SK-N-MC (cell line): ENCODE measurements around the gene SDR42E2.
"Not testable (repeated sequence)": the region's sequence is repeated elsewhere in the genome, so short reads cannot be mapped to it uniquely, and the experiment has no call there.

Experiments used
- DNase-seq: peaks from one replicate; pipeline ENCODE4 v3.0.0-alpha.2; 2011; ENCODE audit warnings: low read depth, low spot score
- H3K27ac ChIP-seq: fragments of 200-600 bp; sonication (generic); 2 replicates; pipeline ENCODE4 v1.5.1; 2016; ENCODE audit warnings: mixed run types
- H3K36me3 ChIP-seq: fragments of 200-600 bp; sonication (generic); 2 replicates; pipeline ENCODE4 v1.6.1; 2017; ENCODE audit warnings: antibody characterized with exemption, low read length, mixed read lengths; ENCODE audit not compliant: insufficient read depth
- H3K4me3 ChIP-seq: fragments of 200-600 bp; sonication (generic); 2 replicates; pipeline ENCODE4 v1.5.1; 2016
- H3K9ac ChIP-seq: fragments of 200-600 bp; sonication (generic); 2 replicates; pipeline ENCODE4 v1.8.0; 2017; ENCODE audit warnings: mixed run types, mixed read lengths; ENCODE audit not compliant: insufficient read length
- H3K9me3 ChIP-seq: fragments of 200-600 bp; sonication (generic); 2 replicates; pipeline ENCODE4 v1.6.1; 2017; ENCODE audit warnings: low read depth, mild to moderate bottlenecking, antibody characterized with exemption, low read length, moderate library complexity, mixed read lengths
- EZH2 ChIP-seq: fragments of 200-600 bp; sonication (generic); IDR thresholded peaks from one replicate; pipeline ENCODE4 v1.6.1; 2017; ENCODE audit warnings: antibody characterized with exemption
- FOXP2 ChIP-seq: optimal IDR thresholded peaks from 2 replicates; pipeline ENCODE3; 2011; ENCODE audit warnings: mild to moderate bottlenecking, moderate library complexity; ENCODE audit not compliant: insufficient read depth; ENCODE audit errors: extremely low read length, control extremely low read depth
- POLR2AphosphoS5 ChIP-seq: IDR thresholded peaks from 2 replicates; pipeline ENCODE4 v1.6.1; 2012; ENCODE audit warnings: mild to moderate bottlenecking, low read depth, low read length, borderline replicate concordance

SDR42E2 gene

DNA sequence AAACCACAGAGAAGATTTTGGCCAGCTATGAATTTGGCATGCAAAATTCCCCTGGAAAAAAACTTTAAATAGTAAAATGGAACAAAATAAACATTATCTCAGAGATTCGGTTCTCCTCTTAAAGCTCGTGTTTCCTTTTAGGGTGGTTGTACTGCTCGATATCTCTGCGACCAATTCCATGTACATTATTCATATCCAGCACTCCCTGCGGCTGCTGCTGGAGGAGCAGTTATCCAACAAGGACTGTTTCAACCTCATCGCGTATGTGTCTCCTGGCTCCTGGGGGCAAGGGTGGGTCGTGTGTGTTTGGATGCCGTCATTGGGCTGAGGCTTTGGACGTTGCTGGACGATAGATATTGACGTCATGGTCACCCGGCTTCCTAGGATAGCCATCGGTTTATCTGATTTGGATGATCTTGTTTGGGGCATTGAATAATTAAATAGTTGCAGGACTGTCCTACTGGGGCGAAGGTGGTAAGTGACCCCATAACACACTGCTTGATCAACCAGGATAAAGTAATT lies 36.2 kb upstream of the SDR42E2 start:
- no peaks in the 10 kb centered on the region for H3K9me3 ChIP-seq
- no peaks in the 10 kb centered on the region for H3K36me3 ChIP-seq
- TF ChIP-seq EZH2: no peak
- no peak for TF ChIP-seq FOXP2
- no peak for TF ChIP-seq POLR2AphosphoS5
- DNase-seq: no peak
- no peak overlapping the region for H3K9ac ChIP-seq
- no peak overlapping the region for H3K4me3 ChIP-seq
- no peak overlapping the region for H3K27ac ChIP-seq

- not testable (repeated sequence) for H3K4me3 ChIP-seq, DNase-seq, H3K9me3 ChIP-seq, H3K27ac ChIP-seq, H3K36me3 ChIP-seq, H3K9ac ChIP-seq
Measured at GRCh38 chr16:22128537-22128936, 33.8 kb upstream of the SDR42E2 start.

GRCh38 chr16:22130528-22130927 lies 31.8 kb upstream of the SDR42E2 start:
- no peak overlapping the region for H3K4me3 ChIP-seq
- TF ChIP-seq EZH2: no peak
- no peak for TF ChIP-seq FOXP2
- no peak for TF ChIP-seq POLR2AphosphoS5
- no peaks in the 10 kb centered on the region for H3K36me3 ChIP-seq
- DNase-seq: no peak
- no peak overlapping the region for H3K9ac ChIP-seq
- H3K9me3 ChIP-seq: no peaks in the 10 kb centered on the region
- no peak overlapping the region for H3K27ac ChIP-seq

GRCh38 chr16:22132801-22133200 lies 29.5 kb upstream of the SDR42E2 start:
- H3K27ac ChIP-seq: no peak overlapping the region
- TF ChIP-seq FOXP2: no peak
- TF ChIP-seq EZH2: no peak
- TF ChIP-seq POLR2AphosphoS5: no peak
- no peak overlapping the region for H3K4me3 ChIP-seq
- H3K9ac ChIP-seq: no peak overlapping the region
- H3K36me3 ChIP-seq: no peaks in the 10 kb centered on the region
- no peak for DNase-seq
- no peaks in the 10 kb centered on the region for H3K9me3 ChIP-seq

GRCh38 chr16:22138482-22138881 lies 23.8 kb upstream of the SDR42E2 start:
- no peak overlapping the region for H3K4me3 ChIP-seq
- no peak overlapping the region for H3K27ac ChIP-seq
- no peak for TF ChIP-seq FOXP2
- TF ChIP-seq EZH2: no peak
- no peak for TF ChIP-seq POLR2AphosphoS5
- no peaks in the 10 kb centered on the region for H3K9me3 ChIP-seq
- H3K9ac ChIP-seq: no peak overlapping the region
- DNase-seq: no peak
- no peaks in the 10 kb centered on the region for H3K36me3 ChIP-seq

DNA sequence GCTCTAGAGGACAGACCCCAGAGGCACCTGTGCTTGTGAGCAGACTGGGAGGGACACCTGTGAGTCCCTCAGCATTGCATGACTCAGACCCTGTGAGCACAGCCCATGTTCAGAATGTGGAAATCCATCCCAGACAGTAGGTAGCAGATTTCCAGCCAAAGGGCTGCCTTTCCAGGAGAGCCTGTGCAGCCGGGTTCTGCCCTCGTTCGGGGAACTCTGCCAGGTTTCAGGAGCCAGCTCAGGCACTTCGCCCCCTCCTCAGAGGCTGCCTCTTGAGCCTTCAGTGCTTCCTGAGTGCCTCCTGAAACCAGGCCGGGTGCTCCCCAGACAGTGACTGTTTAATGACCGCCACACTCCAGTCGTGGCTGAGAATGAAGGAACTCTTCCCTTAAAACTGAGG lies 23.3 kb upstream of the SDR42E2 start:
- Histone ChIP-seq H3K9me3 (no peaks in the 10 kb centered on the region), H3K27ac (no peak overlapping the region), H3K36me3 (no peaks in the 10 kb centered on the region), H3K9ac (no peak overlapping the region), H3K4me3 (no peak overlapping the region)
- TF ChIP-seq EZH2: no peak
- TF ChIP-seq FOXP2: no peak
- TF ChIP-seq POLR2AphosphoS5: no peak
- no peak for DNase-seq

- Histone ChIP-seq H3K36me3 (no peaks in the 10 kb centered on the region), H3K9me3 (no peaks in the 10 kb centered on the region), H3K4me3 (no peak overlapping the region), H3K27ac (no peak overlapping the region), H3K9ac (no peak overlapping the region)
- TF ChIP-seq FOXP2 (no peak), POLR2AphosphoS5 (no peak), EZH2 (no peak)
- DNase-seq: no peak
Measured at GRCh38 chr16:22139732-22140131, 22.6 kb upstream of the SDR42E2 start.

- TF ChIP-seq FOXP2: no peak
- TF ChIP-seq POLR2AphosphoS5: no peak
- no peak for TF ChIP-seq EZH2
- Histone ChIP-seq H3K36me3 (no peaks in the 10 kb centered on the region), H3K4me3 (no peak overlapping the region), H3K27ac (no peak overlapping the region), H3K9me3 (no peaks in the 10 kb centered on the region), H3K9ac (no peak overlapping the region)
- DNase-seq: no peak
Measured at GRCh38 chr16:22141767-22142166, 20.5 kb upstream of the SDR42E2 start.

DNA sequence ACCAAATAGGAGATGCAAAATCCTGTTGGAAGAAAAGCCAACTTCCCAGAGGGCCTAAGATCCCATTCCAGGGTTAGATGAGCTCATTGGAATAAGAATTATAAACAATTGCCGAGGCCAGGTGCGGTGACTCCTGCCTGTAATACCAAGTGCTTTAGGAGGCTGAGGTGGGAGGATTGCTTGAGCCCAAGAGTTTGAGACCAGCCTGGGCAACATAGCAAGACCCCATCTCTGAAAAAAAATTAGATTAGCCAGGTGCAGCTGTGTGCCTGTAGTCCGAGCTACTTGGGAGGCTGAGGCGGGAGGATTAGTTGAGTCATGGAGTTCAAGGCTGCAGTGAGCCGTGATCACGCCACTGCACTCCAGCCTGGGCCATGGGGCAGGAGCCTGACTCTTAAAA lies 17.8 kb upstream of the SDR42E2 start:
- Histone ChIP-seq H3K36me3 (no peaks in the 10 kb centered on the region), H3K27ac (no peak overlapping the region), H3K9me3 (no peaks in the 10 kb centered on the region), H3K4me3 (no peak overlapping the region), H3K9ac (no peak overlapping the region)
- DNase-seq: no peak
- TF ChIP-seq POLR2AphosphoS5: no peak
- no peak for TF ChIP-seq EZH2
- no peak for TF ChIP-seq FOXP2

DNA sequence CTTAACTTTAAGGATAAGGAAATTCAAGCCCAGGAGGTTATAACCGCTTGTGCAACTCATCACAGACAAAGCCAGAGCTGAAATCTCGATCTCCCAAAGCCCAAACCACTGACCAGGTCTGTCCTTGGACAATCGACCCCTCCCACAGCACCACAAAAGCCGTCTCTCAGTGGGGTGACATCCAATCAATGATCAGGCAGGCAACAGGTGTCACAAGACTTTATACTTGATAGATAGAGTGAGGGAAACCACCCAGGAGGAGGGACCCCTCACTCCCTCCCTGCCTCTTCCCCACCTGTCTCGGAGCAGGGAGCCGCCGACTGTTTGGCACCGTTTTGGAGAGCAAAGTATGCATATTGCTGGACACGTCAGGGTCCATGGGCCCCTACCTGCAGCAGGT lies 14.5 kb upstream of the SDR42E2 start:
- Histone ChIP-seq H3K27ac (no peak overlapping the region), H3K9ac (no peak overlapping the region), H3K4me3 (no peak overlapping the region), H3K9me3 (no peaks in the 10 kb centered on the region), H3K36me3 (no peaks in the 10 kb centered on the region)
- no peak for DNase-seq
- no peak for TF ChIP-seq POLR2AphosphoS5
- TF ChIP-seq FOXP2: no peak
- TF ChIP-seq EZH2: no peak
